K562 (cell line): ENCODE measurements around the gene UBE2J2. TPM values are rescaled to one million over a fixed set of nuclear protein-coding genes. Genes with fewer than 3 reads are reported as not detected.

Experiments used
- ARNT ChIP-seq, 2 experiments: fragments of 450-650 bp; IDR thresholded peaks; 2 replicates each; pipeline ENCODE4 v1.6.1; 2016; ENCODE audit warnings: mild to moderate bottlenecking in 1 of 2
- MAZ ChIP-seq, 2 experiments: fragments of 450-650 bp in 1 of 2; sonication (generic) in 1 of 2; formaldehyde crosslinking; IDR thresholded peaks in 1 of 2; conservative IDR thresholded peaks in 1 of 2; 2 replicates each; pipeline versions ENCODE4 v1.4.0 to v1.5.0; 2020; ENCODE audit warnings: mild to moderate bottlenecking in 1 of 2, missing genetic modification reagents in 1 of 2
- MXI1 ChIP-seq: IDR thresholded peaks from 2 replicates; pipeline ENCODE4 v1.6.1; 2011; ENCODE audit warnings: low read depth, mild to moderate bottlenecking, improper control_type of control experiment, low read length
- NFIX ChIP-seq: fragments of 250-450 bp; sonication (Bioruptor Pico); IDR thresholded peaks from 2 replicates; pipeline ENCODE4 v1.4.0; 2020; ENCODE audit warnings: low read depth, mild to moderate bottlenecking, moderate library complexity
- NR2F6 ChIP-seq: fragments of 450-650 bp; formaldehyde crosslinking; IDR thresholded peaks from 2 replicates; pipeline ENCODE4 v1.4.0; 2020; ENCODE audit warnings: mild to moderate bottlenecking
- PRMT5 ChIP-seq: sonication (generic); formaldehyde crosslinking; IDR thresholded peaks from 2 replicates; pipeline ENCODE4 v1.5.0; 2020; ENCODE audit warnings: missing genetic modification reagents
- RBFOX2 ChIP-seq: fragments of 200-400 bp; formaldehyde crosslinking; IDR thresholded peaks from 2 replicates; pipeline ENCODE4 v1.6.1; 2017; ENCODE audit warnings: low read depth, mild to moderate bottlenecking, low read length, moderate library complexity
- STAG1 ChIP-seq: sonication (generic); formaldehyde crosslinking; IDR thresholded peaks from 2 replicates; pipeline ENCODE4 v1.5.0; 2020; ENCODE audit warnings: missing genetic modification reagents, borderline replicate concordance
- ZNF253 ChIP-seq: fragments of 250-450 bp; sonication (Bioruptor Pico); conservative IDR thresholded peaks from 2 replicates; pipeline ENCODE4 v1.6.1; 2021; ENCODE audit warnings: mild to moderate bottlenecking
- ZNF586 ChIP-seq: fragments of 450-650 bp; formaldehyde crosslinking; conservative IDR thresholded peaks from 2 replicates; pipeline ENCODE4 v1.4.0; 2020; ENCODE audit warnings: mild to moderate bottlenecking, moderate library complexity
- ZNF830 ChIP-seq: fragments of 250-450 bp; sonication (Bioruptor Pico); IDR thresholded peaks from 2 replicates; pipeline ENCODE4 v1.5.0; 2021; ENCODE audit warnings: mild to moderate bottlenecking
- polyA plus RNA-seq, 8 experiments: library from polyadenylated mRNA; depleted of rRNA in 4 of 8; stranded (reverse) in 5 of 8; unstranded in 3 of 8; fragments of >200 nt; fragmentation: Nextera tagmentation in 2 of 8; fragmentation: Illumina TruSeq in 1 of 8; extraction: Ambion mirVana in 2 of 8; extraction: Trizol in 1 of 8; gene quantifications; 2 replicates each; pipeline versions ENCODE4 v1.2.1 to v1.2.3, GENCODE V29; 2011 to 2014; ENCODE audit warnings: inconsistent platforms in 1 of 8, missing spikeins in 1 of 8
- total RNA-seq, 7 experiments: library from RNA; depleted of rRNA in 6 of 7; stranded (reverse); fragments of >200 nt in 6 of 7; fragmentation: Illumina TruSeq in 2 of 7; extraction: Trizol in 2 of 7; gene quantifications; 2 replicates each; pipeline versions ENCODE4 v1.2.1 to v1.2.3, GENCODE V29; 2011 to 2021; ENCODE audit warnings: low replicate concordance in 1 of 7
- TF ChIP-seq, protein P1 (sequence below): IDR thresholded peaks from 3 replicates; pipeline ENCODE4 v1.6.1; 2011; ENCODE audit warnings: borderline replicate concordance, mild to moderate bottlenecking, moderate library complexity; ENCODE audit not compliant: insufficient read length; ENCODE audit errors: extremely low read depth
- TF ChIP-seq, protein P2 (sequence below): sonication (generic); formaldehyde crosslinking; IDR thresholded peaks from 2 replicates; pipeline ENCODE4 v1.8.1; 2023; ENCODE audit warnings: missing genetic modification reagents, mild to moderate bottlenecking, borderline replicate concordance
- TF ChIP-seq, protein P3 (sequence below): sonication (generic); formaldehyde crosslinking; IDR thresholded peaks from 2 replicates; pipeline ENCODE4 v1.8.0; 2022; ENCODE audit warnings: mild to moderate bottlenecking, low read depth, missing genetic modification reagents
- TF ChIP-seq, protein P4 (sequence below): sonication (generic); formaldehyde crosslinking; IDR thresholded peaks from 2 replicates; pipeline ENCODE4 v1.8.0; 2022; ENCODE audit warnings: mild to moderate bottlenecking, missing genetic modification reagents

Gene UBE2J2
- total and polyA plus RNA-seq, 9 of the 15 experiments (the other 6 are each of a cell fraction or from before 2014, with no cell fraction given) = 0.93 to 112 (median 75.5) TPM

DNA sequence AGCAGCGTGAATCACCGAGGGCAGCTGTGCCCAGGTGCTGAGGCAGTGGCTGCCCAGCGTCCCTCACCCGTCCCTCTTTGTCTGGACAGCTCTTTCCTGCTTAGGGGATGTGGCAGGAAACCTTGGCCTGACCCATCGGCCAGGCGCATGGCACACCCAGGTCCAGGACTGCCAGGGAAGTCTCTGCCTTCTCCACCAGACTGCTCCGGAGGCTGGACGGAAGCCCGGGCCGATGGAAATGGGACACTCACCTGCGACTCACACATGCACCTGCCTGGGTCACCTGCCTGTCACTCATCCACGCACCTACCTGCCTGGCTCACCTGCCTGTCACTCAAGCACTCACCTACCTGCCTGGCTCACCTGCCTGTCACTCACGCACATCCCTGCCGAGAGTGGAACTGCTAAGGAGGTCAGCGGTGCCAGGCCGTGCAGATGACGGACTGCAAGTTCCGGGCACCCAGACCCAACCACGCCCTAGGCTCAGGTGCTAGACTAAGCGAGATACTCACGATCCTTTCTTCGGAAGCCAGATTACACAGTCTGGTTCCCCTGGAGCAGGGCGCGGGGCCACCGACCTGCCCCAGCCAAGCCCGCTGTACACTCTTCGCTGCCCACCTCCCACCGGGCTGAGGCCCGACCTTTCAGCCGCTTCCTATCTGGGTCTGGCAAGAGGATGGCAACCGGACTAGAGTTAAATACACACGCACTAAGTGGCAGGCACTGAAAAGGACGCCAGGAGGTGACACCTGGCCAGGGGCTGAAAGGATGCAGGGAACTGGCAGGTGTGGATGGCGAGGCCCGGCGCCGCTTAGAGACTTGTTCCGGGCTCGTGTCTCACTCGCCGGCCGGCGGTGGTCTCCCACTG is 1.1 kb downstream of the UBE2J2 start (continued):
- TF ChIP-seq, protein P1, sequence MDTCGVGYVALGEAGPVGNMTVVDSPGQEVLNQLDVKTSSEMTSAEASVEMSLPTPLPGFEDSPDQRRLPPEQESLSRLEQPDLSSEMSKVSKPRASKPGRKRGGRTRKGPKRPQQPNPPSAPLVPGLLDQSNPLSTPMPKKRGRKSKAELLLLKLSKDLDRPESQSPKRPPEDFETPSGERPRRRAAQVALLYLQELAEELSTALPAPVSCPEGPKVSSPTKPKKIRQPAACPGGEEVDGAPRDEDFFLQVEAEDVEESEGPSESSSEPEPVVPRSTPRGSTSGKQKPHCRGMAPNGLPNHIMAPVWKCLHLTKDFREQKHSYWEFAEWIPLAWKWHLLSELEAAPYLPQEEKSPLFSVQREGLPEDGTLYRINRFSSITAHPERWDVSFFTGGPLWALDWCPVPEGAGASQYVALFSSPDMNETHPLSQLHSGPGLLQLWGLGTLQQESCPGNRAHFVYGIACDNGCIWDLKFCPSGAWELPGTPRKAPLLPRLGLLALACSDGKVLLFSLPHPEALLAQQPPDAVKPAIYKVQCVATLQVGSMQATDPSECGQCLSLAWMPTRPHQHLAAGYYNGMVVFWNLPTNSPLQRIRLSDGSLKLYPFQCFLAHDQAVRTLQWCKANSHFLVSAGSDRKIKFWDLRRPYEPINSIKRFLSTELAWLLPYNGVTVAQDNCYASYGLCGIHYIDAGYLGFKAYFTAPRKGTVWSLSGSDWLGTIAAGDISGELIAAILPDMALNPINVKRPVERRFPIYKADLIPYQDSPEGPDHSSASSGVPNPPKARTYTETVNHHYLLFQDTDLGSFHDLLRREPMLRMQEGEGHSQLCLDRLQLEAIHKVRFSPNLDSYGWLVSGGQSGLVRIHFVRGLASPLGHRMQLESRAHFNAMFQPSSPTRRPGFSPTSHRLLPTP = no peak
- TF ChIP-seq ZNF253 = no peak
- 0 out of 2 replicates have a peak, but pooled peaks have one; percentile 31 for TF ChIP-seq NR2F6 (CRISPR knock-in tag)
- TF ChIP-seq MXI1 = no peak
- TF ChIP-seq ARNT (IDR thresholded peaks at IDR 0.05) = no peak
- no peak for TF ChIP-seq NFIX (CRISPR knock-in tag)
- TF ChIP-seq PRMT5 (CRISPR knock-in tag) = no peak
- TF ChIP-seq, protein P2, sequence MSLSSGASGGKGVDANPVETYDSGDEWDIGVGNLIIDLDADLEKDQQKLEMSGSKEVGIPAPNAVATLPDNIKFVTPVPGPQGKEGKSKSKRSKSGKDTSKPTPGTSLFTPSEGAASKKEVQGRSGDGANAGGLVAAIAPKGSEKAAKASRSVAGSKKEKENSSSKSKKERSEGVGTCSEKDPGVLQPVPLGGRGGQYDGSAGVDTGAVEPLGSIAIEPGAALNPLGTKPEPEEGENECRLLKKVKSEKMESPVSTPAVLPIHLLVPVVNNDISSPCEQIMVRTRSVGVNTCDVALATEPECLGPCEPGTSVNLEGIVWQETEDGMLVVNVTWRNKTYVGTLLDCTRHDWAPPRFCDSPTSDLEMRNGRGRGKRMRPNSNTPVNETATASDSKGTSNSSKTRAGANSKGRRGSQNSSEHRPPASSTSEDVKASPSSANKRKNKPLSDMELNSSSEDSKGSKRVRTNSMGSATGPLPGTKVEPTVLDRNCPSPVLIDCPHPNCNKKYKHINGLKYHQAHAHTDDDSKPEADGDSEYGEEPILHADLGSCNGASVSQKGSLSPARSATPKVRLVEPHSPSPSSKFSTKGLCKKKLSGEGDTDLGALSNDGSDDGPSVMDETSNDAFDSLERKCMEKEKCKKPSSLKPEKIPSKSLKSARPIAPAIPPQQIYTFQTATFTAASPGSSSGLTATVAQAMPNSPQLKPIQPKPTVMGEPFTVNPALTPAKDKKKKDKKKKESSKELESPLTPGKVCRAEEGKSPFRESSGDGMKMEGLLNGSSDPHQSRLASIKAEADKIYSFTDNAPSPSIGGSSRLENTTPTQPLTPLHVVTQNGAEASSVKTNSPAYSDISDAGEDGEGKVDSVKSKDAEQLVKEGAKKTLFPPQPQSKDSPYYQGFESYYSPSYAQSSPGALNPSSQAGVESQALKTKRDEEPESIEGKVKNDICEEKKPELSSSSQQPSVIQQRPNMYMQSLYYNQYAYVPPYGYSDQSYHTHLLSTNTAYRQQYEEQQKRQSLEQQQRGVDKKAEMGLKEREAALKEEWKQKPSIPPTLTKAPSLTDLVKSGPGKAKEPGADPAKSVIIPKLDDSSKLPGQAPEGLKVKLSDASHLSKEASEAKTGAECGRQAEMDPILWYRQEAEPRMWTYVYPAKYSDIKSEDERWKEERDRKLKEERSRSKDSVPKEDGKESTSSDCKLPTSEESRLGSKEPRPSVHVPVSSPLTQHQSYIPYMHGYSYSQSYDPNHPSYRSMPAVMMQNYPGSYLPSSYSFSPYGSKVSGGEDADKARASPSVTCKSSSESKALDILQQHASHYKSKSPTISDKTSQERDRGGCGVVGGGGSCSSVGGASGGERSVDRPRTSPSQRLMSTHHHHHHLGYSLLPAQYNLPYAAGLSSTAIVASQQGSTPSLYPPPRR (CRISPR knock-in tag) = peak; percentile 82; the same call in 1 of the 2 replicates
- TF ChIP-seq STAG1 (CRISPR knock-in tag) = 0 out of 2 replicates have a peak, but pooled peaks have one; percentile 19
- TF ChIP-seq RBFOX2 = peak; percentile 19; the same call in 1 of the 2 replicates
- 0 out of 4 replicates have a peak, but pooled peaks of 1 of the 2 experiments have one; percentile 13 for TF ChIP-seq MAZ (CRISPR knock-in tag; conservative IDR thresholded peaks at IDR 0.05 in 1 of 2, IDR thresholded peaks at IDR 0.05 in 1 of 2)
- TF ChIP-seq, protein P3, sequence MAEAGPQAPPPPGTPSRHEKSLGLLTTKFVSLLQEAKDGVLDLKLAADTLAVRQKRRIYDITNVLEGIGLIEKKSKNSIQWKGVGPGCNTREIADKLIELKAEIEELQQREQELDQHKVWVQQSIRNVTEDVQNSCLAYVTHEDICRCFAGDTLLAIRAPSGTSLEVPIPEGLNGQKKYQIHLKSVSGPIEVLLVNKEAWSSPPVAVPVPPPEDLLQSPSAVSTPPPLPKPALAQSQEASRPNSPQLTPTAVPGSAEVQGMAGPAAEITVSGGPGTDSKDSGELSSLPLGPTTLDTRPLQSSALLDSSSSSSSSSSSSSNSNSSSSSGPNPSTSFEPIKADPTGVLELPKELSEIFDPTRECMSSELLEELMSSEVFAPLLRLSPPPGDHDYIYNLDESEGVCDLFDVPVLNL (CRISPR knock-in tag) = peak; percentile 72; the same call in 1 of the 2 replicates
- TF ChIP-seq ZNF830 (CRISPR knock-in tag) = no peak
- TF ChIP-seq, protein P4, sequence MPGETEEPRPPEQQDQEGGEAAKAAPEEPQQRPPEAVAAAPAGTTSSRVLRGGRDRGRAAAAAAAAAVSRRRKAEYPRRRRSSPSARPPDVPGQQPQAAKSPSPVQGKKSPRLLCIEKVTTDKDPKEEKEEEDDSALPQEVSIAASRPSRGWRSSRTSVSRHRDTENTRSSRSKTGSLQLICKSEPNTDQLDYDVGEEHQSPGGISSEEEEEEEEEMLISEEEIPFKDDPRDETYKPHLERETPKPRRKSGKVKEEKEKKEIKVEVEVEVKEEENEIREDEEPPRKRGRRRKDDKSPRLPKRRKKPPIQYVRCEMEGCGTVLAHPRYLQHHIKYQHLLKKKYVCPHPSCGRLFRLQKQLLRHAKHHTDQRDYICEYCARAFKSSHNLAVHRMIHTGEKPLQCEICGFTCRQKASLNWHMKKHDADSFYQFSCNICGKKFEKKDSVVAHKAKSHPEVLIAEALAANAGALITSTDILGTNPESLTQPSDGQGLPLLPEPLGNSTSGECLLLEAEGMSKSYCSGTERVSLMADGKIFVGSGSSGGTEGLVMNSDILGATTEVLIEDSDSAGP = 0 out of 2 replicates have a peak, but pooled peaks have one; percentile 58
- no peak for TF ChIP-seq ZNF586 (CRISPR knock-in tag)
